ENCODE measurements around the gene SYNGR3. TPM values are rescaled to one million over a fixed set of nuclear protein-coding genes. Genes with fewer than 3 reads are reported as not detected.

SYNGR3 gene
- total and polyA plus RNA-seq, 2 of the 13 experiments (the other 11 are each of a cell fraction or from before 2014, with no cell fraction given) = 0.97 to 5.7 TPM

GRCh38 chr16:2003827-2004641 lies 14.3 kb downstream of the SYNGR3 start (continued):
- TF ChIP-seq ZHX2 (IDR thresholded peaks at IDR 0.05; ENCODE audit: low read depth) (0 out of 2 replicates have a peak, but pooled peaks have one; percentile 29), ZHX2 (CRISPR knock-in tag; IDR thresholded peaks at IDR 0.05; ENCODE audit: borderline replicate concordance) (no peak), KIAA2018 (CRISPR knock-in tag; IDR thresholded peaks at IDR 0.05; ENCODE audit: borderline replicate concordance) (no peak), MAX (IDR thresholded peaks at IDR 0.05) (peak; percentile 63; the same call in 1 of the 2 replicates), ZNF580 (CRISPR knock-in tag; IDR thresholded peaks at IDR 0.05; ENCODE audit: borderline replicate concordance, low read depth) (peak; percentile 71; the same call in 1 of the 2 replicates), IRF2 (CRISPR knock-in tag; IDR thresholded peaks at IDR 0.05) (peak; percentile 82), ZNF12 (CRISPR knock-in tag; IDR thresholded peaks at IDR 0.05) (no peak), MXD3 (CRISPR knock-in tag; IDR thresholded peaks at IDR 0.05) (no peak; the same call in 1 of the 2 replicates), PCBP1 (IDR thresholded peaks at IDR 0.05; ENCODE audit: borderline replicate concordance, low read depth, low read length) (0 out of 2 replicates have a peak, but pooled peaks have one; percentile 46), GPBP1L1 (CRISPR knock-in tag; IDR thresholded peaks at IDR 0.05) (no peak), MED1 (CRISPR knock-in tag; IDR thresholded peaks at IDR 0.05) (peak; percentile 47)

All from HepG2 (cell line).